Panc1 (cell line): ENCODE measurements around the gene FRMD4A.

ENCODE experiments used
- TCF7L2 ChIP-seq: IDR thresholded peaks from 2 replicates; pipeline ENCODE4 v1.6.1; 2011; ENCODE audit warnings: mild to moderate bottlenecking, low read depth, low read length, inconsistent platforms
- TF ChIP-seq, protein P1 (sequence below): fragments of 450-650 bp; IDR thresholded peaks from 2 replicates; pipeline ENCODE4 v1.5.1; 2017; ENCODE audit warnings: mild to moderate bottlenecking

DNA sequence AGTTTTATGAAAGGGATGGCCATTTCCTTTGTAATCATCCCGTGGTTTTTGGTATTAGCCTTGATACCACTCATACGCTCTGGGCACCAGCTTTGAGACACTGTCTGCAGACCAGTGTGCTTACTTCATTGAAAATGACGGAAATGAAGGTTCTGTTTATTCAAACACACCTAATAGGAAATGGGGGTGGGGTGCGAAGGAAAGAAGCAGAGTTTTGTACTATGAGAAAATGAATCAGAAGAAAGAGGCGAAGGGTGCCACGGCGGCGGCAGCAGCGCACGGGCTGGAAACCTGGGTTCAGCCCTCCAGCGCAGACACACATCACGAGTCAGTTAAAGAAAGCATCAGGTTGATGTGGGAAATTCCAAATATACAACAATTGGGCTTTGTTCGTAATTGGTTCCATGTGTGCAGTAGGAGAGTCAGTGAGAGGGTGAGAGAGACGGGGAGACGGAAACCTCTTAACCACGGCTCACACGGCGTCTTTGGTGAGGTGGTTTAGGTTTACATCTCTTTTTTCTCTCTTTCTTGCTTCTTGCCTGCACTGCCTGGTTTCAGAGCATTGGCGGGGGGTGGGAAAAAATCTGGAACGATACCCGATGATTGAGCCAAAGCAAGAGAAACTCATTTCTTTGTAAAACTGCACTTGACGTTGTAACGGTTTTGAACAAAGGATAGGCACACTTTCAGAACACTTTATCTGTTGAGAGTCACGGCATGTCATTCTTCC, 321.2 kb downstream of the FRMD4A start:
- no peak for TF ChIP-seq TCF7L2
- TF ChIP-seq, protein P1, sequence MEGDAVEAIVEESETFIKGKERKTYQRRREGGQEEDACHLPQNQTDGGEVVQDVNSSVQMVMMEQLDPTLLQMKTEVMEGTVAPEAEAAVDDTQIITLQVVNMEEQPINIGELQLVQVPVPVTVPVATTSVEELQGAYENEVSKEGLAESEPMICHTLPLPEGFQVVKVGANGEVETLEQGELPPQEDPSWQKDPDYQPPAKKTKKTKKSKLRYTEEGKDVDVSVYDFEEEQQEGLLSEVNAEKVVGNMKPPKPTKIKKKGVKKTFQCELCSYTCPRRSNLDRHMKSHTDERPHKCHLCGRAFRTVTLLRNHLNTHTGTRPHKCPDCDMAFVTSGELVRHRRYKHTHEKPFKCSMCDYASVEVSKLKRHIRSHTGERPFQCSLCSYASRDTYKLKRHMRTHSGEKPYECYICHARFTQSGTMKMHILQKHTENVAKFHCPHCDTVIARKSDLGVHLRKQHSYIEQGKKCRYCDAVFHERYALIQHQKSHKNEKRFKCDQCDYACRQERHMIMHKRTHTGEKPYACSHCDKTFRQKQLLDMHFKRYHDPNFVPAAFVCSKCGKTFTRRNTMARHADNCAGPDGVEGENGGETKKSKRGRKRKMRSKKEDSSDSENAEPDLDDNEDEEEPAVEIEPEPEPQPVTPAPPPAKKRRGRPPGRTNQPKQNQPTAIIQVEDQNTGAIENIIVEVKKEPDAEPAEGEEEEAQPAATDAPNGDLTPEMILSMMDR: no peak
